Stimulated activated naive CD8-positive, alpha-beta T cell treated with anti-CD3 and anti-CD28 coated beads, Interleukin-15, amount 100 ng/mL, for 72 hours (primary cell): ENCODE measurements around the gene SLC45A1.
"Not testable (repeated sequence)": the region's sequence is repeated elsewhere in the genome, so short reads cannot be mapped to it uniquely, and the experiment has no call there.

Experiments
- ATAC-seq: fragments of 150-1000 bp; cut with Tn5 transposase; 2 replicates; pipeline ENCODE4 v1.10.0; 2021; ENCODE audit warnings: mild to moderate bottlenecking, moderate library complexity
- DNase-seq, 2 donors: peaks; one replicate each; pipeline ENCODE4 v3.0.0; 2021 to 2022
- H3K27ac Mint-ChIP-seq, 2 donors: one replicate each; pipeline ENCODE4 v1.8.0; 2022; ENCODE audit warnings: mild to moderate bottlenecking in 2 of 2, mixed read lengths in 2 of 2, moderate library complexity in 2 of 2
- H3K27me3 Mint-ChIP-seq: one replicate; pipeline ENCODE4 v1.8.0; 2022; ENCODE audit warnings: mixed read lengths
- H3K4me1 Mint-ChIP-seq: one replicate; pipeline ENCODE4 v1.8.0; 2022; ENCODE audit warnings: mild to moderate bottlenecking, mixed read lengths
- H3K4me3 Mint-ChIP-seq, 2 donors: one replicate each; pipeline ENCODE4 v1.8.0; 2022; ENCODE audit warnings: mild to moderate bottlenecking in 2 of 2, mixed read lengths in 2 of 2, moderate library complexity in 1 of 2
- H3K9me3 Mint-ChIP-seq, 2 donors: one replicate each; pipeline ENCODE4 v1.8.0; 2022; ENCODE audit warnings: mixed read lengths in 2 of 2

Gene SLC45A1

DNA sequence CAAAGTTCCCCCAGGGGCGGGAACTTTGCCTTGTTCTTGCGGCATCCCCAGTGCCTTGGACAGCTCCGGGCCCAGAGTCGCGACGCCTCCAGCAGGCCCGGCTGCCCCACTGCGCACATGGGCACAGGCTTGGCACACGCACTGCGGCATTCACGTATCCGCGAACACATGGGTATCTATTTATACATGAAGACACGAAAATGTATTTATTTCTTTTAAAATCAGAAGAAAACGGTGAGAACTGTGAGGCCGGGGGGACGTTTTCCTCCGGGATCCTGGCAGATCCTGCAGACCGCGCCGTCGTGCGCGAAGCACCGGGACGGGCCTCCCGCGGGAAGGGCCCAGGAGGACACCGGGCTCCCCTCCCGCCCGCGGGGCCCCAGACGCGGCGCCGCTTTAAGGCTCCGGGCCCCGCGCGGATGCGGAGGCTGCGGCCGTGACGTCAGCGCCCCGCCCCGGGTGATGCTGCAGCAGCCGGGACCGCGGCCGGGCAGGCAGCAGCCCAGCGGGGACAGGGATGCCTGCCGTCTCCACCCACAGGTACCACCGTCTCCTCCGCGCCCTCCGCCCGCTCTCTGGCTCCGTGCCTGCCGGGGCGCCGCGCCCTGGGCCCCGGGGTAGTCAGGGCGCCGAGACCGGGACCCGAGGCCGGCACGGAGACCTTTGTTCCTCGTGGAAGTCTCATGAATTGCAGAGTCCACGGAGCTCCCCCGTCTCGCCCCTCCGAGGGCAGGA lies at the start of gene SLC45A1:
TSS of gene SLC45A1 (plus strand) at position 468 of the 735 bp plus-strand sequence. CDS start 6,216 bp downstream, outside the sequence.
- peak; percentile 93 for ATAC-seq
- H3K27me3 Mint-ChIP-seq = peaks cover 55% of the 10 kb centered on the region

GRCh38 chr1:8273036-8273435 lies 44.9 kb upstream of the SLC45A1 start:
- Mint-ChIP-seq H3K4me3 (no peak overlapping the region), H3K27me3 (peaks cover 8% of the 10 kb centered on the region), H3K4me1 (no peaks in the 10 kb centered on the region), H3K27ac (no peak overlapping the region), H3K9me3 (peaks cover 0 to 6% of the 10 kb centered on the region in 2 donors)
- DNase-seq = no peak
- no peak for ATAC-seq

More for the DNA sequence above, at the start of gene SLC45A1:
- Mint-ChIP-seq H3K4me1 (peaks cover 28% of the 10 kb centered on the region), H3K27ac (peak within 1 kb of the TSS in 1 of 2 donors; percentile 69), H3K4me3 (peak within 1 kb of the TSS; percentile 76 to 82), H3K9me3 (peaks cover 5 to 8% of the 10 kb centered on the region in 2 donors)
- DNase-seq = peak; percentile 77 to 81

DNA sequence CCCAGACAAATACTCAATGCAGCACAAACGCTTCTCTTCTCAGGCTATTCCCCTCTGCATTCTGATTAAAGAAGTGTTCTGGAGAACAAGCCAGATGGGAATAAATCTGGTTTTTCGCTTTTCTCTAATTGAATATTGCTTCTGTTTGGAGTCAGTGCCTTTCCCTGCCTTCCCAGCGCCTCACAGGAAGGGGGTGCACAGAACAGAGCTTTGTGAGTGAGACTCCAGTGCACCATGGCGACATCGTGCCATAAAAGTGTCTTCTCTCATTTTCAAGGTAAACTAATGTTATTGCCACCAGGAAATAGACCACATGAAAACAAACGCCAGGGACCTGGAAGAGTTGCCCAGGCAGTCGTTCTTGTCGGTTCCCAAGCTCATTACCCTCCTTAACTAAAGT lies 43.6 kb upstream of the SLC45A1 start:
- Mint-ChIP-seq H3K27me3 (peaks cover 8% of the 10 kb centered on the region), H3K9me3 (peaks cover 0 to 6% of the 10 kb centered on the region in 2 donors), H3K27ac (no peak overlapping the region), H3K4me3 (no peak overlapping the region), H3K4me1 (no peaks in the 10 kb centered on the region)
- ATAC-seq (no peak), DNase-seq (no peak)

GRCh38 chr1:8276173-8276914 lies 41.6 kb upstream of the SLC45A1 start:
- Mint-ChIP-seq H3K4me3 (no peak overlapping the region), H3K9me3 (peaks cover 0 to 6% of the 10 kb centered on the region in 2 donors), H3K27me3 (peaks cover 6% of the 10 kb centered on the region), H3K27ac (peak overlapping the region in 1 of 2 donors; percentile 10), H3K4me1 (no peaks in the 10 kb centered on the region)
- DNase-seq = no peak
- no peak for ATAC-seq

DNA sequence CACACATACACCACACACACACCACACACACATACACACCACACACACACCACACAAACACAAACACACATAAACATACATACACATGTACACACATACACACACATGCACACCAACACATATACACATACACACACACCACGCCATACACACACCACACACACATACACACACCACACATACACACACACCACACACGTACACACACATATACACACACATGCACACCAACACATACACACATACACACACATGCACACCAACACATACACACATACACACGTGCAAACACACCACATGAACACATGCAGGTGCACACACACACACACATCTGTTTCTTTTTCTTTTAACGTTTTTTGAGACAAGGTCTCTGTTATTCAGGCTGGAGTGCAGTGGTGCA lies 41.0 kb upstream of the SLC45A1 start:
- DNase-seq (no peak), ATAC-seq (no peak)
- peaks cover under 1% of the 10 kb centered on the region for H3K4me1 Mint-ChIP-seq
- H3K27ac Mint-ChIP-seq = peak overlapping the region in 1 of 2 donors; percentile 10
- H3K27me3 Mint-ChIP-seq = peaks cover 12% of the 10 kb centered on the region
- H3K9me3 Mint-ChIP-seq = peaks cover 0 to 6% of the 10 kb centered on the region in 2 donors
- no peak overlapping the region for H3K4me3 Mint-ChIP-seq

DNA sequence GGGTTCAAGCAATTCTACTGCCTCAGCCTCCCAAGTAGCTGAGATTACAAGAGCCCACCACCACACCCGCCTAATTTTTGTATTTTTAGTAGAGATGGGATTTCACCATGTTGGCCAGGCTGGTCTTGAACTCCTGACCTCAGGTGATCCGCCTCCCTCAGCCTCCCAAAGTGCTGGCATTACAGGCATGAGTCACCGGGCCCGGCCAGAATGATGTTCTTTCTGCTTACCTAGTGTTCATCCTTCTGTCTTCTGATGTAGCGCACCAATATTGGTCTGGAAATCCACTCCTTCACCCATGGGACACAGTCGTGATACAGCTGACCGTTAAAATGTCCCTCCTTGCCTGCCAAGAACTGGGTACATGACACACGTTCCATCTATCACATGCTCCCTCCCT lies 39.2 kb upstream of the SLC45A1 start:
- ATAC-seq, H3K4me3 Mint-ChIP-seq, DNase-seq, H3K9me3 Mint-ChIP-seq: not testable (repeated sequence)
- Mint-ChIP-seq H3K27me3 (peaks cover 30% of the 10 kb centered on the region), H3K4me1 (peaks cover 15% of the 10 kb centered on the region), H3K27ac (peak overlapping the region in 1 of 2 donors; percentile 42)

DNA sequence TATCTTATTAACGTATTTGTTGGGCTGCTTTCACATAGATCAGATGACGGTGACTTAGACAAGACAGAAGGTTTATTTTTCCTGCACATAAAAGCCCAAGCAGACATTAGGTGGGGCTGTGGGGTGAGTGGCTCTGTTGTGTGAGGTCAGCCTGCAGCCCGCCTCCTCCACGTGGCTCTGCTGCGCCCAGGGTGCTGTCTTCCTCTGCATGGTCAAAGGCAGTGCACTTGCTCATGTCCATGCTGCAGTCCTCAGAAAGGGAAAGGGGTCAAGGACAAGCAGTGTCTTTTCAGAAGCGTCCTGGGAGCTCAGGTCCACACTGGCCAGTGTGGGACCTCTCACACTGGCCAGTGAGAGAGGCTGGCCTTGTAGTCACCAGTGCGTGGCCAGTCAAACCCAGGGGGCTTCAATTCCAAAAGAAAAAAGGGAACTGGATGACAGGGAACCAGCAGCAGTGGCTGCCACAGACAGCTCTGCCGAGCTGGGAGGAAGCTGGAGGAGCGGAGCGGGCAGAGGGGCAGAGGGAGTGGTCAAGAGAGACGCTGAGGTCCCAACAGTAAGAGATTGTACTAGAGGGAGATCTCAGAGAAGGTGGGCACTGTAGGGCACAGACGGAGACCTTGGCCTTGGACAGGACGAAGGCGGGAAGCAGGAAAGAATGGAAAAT lies 35.9 kb upstream of the SLC45A1 start:
- Mint-ChIP-seq H3K27me3 (peaks cover 43% of the 10 kb centered on the region), H3K4me1 (peaks cover 15% of the 10 kb centered on the region), H3K9me3 (peaks cover 0 to 2% of the 10 kb centered on the region in 2 donors), H3K4me3 (no peak overlapping the region), H3K27ac (peak overlapping the region in 1 of 2 donors; percentile 5)
- DNase-seq (no peak), ATAC-seq (no peak)

DNA sequence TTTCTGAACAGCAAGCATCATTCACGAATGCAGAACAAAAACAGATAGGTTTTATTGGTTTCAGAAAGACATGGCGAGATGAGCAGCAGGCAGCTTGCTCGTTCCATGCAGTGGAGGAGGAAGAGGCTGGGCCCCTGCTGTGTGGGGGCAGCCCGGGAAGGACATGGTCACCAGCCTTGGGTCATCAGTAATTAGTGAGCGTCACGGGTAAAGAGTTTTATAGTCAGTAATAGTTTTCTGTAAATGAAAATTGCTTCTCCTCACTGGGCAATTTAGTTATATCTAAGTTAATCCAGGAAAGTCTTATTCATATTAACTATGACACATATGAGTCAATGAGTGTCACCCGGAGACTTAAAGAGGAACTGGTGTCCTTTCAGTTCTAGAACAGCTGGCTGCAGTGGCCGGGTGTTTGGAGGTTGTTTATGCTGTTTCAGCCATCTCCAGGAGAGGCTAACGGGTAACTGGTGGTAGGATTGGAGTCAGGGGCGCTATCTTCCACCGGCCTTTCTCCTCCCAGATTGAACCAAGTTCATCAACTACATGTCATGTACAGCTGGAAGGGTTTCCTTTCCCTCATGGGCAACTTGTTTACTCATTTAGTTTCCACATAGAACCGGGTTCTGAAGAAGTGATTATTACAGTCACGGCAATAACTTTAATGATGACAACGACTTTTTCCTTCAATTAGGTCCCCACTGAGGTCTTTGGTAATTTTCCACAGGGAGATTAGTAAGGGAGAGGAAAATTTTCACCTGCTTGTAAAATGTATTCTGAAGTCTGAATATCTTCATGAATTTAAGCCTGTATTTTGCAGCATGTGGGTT lies 34.6 kb upstream of the SLC45A1 start:
- H3K4me3 Mint-ChIP-seq = no peak overlapping the region
- no peak overlapping the region for H3K27ac Mint-ChIP-seq
- no peaks in the 10 kb centered on the region for H3K9me3 Mint-ChIP-seq
- ATAC-seq (peak; percentile 48), DNase-seq (no peak)
- peaks cover 15% of the 10 kb centered on the region for H3K4me1 Mint-ChIP-seq
- H3K27me3 Mint-ChIP-seq = peaks cover 43% of the 10 kb centered on the region

DNA sequence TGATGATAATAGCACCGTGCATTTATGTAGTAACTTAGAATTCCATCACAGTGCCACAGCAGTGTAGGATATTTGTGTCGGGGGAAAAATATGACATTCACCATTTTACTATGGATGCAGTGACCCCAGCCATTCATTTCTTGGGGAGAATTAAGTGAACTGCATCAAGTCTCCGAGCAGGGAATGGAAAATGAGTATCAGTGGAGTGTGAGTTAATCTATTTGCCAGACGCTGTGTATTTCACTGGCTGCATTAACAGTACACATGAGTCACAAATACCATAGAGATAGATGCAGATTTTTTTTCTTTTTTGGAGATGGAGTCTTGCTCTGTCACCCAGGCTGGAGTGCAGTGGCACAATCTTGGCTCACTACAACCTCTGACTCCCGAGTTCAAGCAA lies 33.8 kb upstream of the SLC45A1 start:
- H3K4me1 Mint-ChIP-seq = peaks cover 15% of the 10 kb centered on the region
- no peak overlapping the region for H3K4me3 Mint-ChIP-seq
- H3K27me3 Mint-ChIP-seq = peaks cover 43% of the 10 kb centered on the region
- no peaks in the 10 kb centered on the region for H3K9me3 Mint-ChIP-seq
- no peak for ATAC-seq
- no peak overlapping the region for H3K27ac Mint-ChIP-seq
- DNase-seq = no peak

GRCh38 chr1:8285103-8285502 lies 32.8 kb upstream of the SLC45A1 start:
- H3K9me3 Mint-ChIP-seq = no peaks in the 10 kb centered on the region
- H3K27ac Mint-ChIP-seq = no peak overlapping the region
- DNase-seq (no peak), ATAC-seq (no peak)
- peaks cover 43% of the 10 kb centered on the region for H3K27me3 Mint-ChIP-seq
- H3K4me3 Mint-ChIP-seq = no peak overlapping the region
- peaks cover 15% of the 10 kb centered on the region for H3K4me1 Mint-ChIP-seq

DNA sequence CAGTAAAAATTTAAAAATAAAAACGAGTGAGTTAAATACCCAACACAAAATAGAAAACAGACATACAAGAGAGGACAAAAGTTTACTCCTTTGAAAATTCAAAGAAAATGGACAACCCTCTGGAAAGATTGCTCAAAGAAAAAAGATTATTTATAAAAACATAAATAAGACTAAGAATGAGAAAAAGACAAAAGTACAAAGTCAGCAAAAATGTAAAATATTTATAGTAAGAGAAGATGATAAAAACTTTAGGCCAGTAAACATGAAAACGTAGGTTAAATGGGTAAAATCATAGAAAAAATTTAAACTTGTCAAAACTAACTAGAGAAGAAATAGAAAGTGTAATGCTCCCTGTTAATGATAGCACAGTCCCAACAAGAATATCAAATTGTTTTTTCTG lies 31.9 kb upstream of the SLC45A1 start:
- DNase-seq = no peak
- H3K9me3 Mint-ChIP-seq = no peaks in the 10 kb centered on the region
- H3K4me3 Mint-ChIP-seq = no peak overlapping the region
- no peak overlapping the region for H3K27ac Mint-ChIP-seq
- H3K4me1 Mint-ChIP-seq = peaks cover 15% of the 10 kb centered on the region
- no peak for ATAC-seq
- H3K27me3 Mint-ChIP-seq = peaks cover 40% of the 10 kb centered on the region

- ATAC-seq = no peak
- H3K27ac Mint-ChIP-seq = no peak overlapping the region
- H3K27me3 Mint-ChIP-seq = peaks cover 6% of the 10 kb centered on the region
- DNase-seq = no peak
- no peaks in the 10 kb centered on the region for H3K9me3 Mint-ChIP-seq
- H3K4me3 Mint-ChIP-seq = no peak overlapping the region
- H3K4me1 Mint-ChIP-seq = no peaks in the 10 kb centered on the region
These were observed 24.8 kb upstream of the SLC45A1 start for GRCh38 chr1:8293118-8293517.

GRCh38 chr1:8293641-8294169 lies 24.2 kb upstream of the SLC45A1 start:
- Mint-ChIP-seq H3K27ac (no peak overlapping the region), H3K27me3 (peaks cover 6% of the 10 kb centered on the region), H3K9me3 (no peaks in the 10 kb centered on the region), H3K4me3 (no peak overlapping the region), H3K4me1 (no peaks in the 10 kb centered on the region)
- ATAC-seq (no peak), DNase-seq (no peak)

DNA sequence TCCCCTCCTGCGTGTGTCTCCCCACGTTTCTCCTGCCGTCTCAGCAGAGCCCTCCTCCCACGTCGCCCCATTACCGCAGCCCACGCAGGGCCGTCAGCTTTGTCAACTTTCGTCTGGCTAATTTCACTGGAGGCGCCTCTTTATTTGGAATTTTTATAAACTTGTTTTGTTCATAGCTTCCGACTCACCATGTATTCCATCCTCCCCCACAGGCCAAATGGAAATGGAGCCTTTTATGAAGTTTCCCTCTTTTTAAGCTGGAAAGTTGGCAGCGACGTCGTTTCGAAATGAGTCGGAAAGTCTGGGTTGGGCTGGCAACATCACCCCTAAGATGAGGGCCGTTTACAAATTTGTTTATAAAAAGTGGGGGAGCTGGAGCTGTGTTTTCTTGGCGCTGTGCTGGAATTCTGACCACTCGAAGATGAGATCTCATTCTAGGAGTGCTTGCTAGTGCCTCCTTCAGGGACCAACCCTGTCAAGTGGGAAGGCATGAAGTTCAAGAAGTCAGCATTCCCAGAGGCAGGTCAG lies 23.7 kb upstream of the SLC45A1 start:
- Mint-ChIP-seq H3K4me3 (no peak overlapping the region), H3K27me3 (peaks cover 6% of the 10 kb centered on the region), H3K9me3 (no peaks in the 10 kb centered on the region), H3K27ac (no peak overlapping the region), H3K4me1 (no peaks in the 10 kb centered on the region)
- DNase-seq (no peak), ATAC-seq (no peak)

- H3K4me1 Mint-ChIP-seq = no peaks in the 10 kb centered on the region
- no peaks in the 10 kb centered on the region for H3K9me3 Mint-ChIP-seq
- no peak for DNase-seq
- H3K27ac Mint-ChIP-seq = no peak overlapping the region
- peaks cover 11% of the 10 kb centered on the region for H3K27me3 Mint-ChIP-seq
- no peak overlapping the region for H3K4me3 Mint-ChIP-seq
- no peak for ATAC-seq
These were observed 20.7 kb upstream of the SLC45A1 start for GRCh38 chr1:8297245-8297644.
